Measurements from ENCODE around the gene SLC35A3.
"Not testable (repeated sequence)": the region's sequence is repeated elsewhere in the genome, so short reads cannot be mapped to it uniquely, and the experiment has no call there.

SLC35A3 gene

DNA sequence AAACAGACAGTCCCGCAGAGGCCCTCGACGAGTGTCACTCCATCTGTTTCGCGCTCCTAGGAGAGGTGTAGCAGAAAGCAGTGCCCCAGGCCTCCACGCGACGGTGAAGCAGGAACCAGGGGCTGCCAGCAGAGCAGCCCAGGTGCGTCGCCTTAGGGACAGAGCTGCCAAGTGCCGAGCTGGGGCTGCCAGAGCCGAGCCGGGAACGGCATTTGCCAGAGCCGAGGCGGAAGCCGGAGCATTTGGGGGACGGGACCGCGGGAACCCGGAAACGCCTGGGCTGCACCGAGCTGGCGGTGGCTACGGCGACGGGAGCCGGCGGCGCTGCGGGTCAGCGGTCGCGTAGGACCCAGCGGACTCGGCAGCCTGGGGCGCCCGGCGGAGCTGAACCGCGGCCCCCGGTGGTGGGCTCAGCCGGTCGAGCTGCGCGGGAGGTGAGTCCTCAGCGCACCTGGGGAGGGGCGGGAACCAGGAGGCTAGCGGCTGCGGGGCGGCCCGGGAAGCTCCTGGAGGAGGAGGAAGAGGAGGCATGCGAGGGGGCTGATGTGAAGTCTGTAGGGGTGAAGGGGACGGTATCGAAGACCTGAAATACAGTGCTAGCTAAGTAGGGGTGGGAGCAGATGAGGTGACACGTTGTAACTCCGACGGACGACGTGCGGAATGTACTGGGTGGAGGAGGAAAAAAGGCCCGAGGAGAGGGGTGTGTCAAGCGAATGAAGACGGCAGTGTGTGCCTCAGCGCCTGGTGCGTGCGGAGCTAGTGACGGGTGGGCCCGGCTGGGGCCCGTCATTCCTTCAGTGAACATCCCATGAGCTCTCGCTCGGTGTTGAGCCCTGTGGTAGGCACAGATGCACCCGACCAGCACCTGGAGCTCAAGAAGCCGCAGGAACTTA lies at the start of gene SLC35A3:
Gene SLC35A3 (plus strand): TSS at position 268 of the 893 bp plus-strand sequence. CDS start 23,559 bp downstream, outside the sequence.
- DNase-seq (ENCODE audit: low read depth in 2 of 2), result peak; percentile 79 to 83

DNA sequence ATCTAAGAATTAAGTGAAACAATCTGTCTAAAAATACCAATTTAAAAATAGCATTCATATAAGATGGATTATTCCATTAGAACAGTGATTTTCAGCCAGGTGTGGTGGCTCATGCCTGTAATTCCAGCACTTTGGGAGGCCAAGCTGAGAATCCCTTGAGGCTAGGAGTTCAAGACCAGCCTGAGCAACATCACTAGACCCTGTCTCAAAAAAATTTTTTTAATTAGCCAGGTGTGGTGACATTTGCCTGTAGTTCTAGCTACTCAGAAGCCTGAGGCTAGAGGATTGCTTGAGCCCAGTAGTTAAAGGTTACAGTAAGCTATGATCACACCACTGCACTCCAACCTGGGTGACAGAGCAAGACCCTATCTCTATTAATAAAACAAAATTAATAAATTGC lies 35.0 kb upstream of the SLC35A3 start:
- no peak for DNase-seq (ENCODE audit: low read depth in 2 of 2)

DNA sequence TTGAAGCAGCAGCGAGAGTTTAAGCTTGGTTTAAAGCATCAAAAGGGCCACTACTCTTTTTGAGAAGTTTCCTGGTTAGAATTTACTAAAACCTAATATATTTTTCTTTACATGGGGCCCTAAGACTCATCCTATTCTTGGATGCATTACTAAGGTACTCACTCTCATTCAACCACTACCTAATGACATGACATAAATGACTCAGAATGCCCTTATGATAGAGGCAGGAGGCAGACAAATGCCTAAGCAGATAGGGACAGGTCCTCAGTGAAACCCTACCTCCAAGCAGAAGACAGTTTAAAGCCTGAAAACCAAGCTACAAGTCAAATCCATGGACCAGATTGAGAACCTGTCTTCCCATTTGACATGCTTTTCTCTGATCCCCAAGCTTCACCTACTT lies 34.3 kb upstream of the SLC35A3 start:
- DNase-seq (ENCODE audit: low read depth in 2 of 2), result no peak

DNA sequence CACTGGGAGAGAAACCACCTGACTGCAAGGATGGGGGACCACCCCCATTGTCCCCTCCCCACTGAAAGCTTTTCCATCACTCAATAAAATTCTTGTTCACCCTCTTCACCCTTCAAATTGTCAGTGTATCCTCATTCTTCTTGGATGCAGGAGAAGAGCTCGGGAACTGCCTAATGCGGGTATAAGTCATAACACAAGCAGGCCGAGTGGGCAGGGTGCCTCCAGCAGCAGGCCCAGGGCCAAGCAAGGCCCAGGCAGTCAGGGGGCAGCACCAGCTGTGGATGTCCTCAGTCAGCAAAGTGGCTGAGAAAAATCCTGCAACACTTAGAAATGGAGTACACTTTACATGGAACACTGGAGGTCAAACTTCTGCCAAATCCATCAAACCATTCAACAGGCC lies 33.7 kb upstream of the SLC35A3 start:
- DNase-seq (ENCODE audit: low read depth in 2 of 2), result no peak

DNA sequence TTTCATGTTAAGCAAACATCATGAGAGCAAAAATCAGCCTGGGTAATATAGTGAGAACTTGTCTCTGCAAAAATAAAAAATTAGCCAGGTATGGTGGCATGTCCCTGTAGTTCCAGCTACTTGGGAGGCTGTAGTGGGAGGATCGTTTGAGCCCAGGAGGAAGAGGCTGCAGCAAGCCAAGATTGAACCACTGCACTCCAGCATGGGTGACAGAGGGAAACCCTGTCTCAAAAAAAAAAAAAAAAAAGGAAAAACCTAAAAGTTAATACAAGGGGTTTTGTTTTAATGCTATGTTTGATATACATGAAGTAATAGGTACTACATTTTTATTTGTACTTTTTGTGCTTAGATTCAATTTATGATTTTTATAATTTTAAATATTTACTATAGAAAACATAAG lies 27.1 kb upstream of the SLC35A3 start:
- DNase-seq (ENCODE audit: low read depth in 2 of 2), result no peak

DNA sequence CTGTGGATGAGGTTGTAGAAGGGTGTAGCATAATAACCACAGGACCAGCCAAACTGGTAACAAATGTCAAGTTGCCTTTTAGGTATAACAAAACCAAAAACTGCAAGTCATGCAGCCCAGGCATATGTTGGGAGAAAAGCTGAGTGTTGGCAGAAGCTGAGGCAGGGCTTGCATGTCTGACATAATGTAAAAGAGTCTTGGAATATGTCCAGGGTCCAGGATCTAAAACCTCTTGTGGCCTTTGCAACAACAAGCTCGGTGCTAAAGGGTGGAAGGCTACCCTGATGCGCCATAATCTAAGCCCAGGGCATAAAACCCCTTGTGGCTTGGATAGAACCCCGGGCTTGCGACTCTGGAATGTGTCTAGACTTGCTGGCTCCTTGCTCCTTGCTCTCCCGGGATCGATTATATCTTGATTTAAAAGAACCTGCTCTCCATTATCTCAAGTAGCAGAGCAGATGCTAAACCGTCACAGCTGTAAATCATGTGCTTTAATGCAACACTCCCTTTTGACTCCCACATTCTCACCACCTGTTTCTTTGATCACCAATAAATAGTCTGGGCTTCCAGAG lies 26.5 kb upstream of the SLC35A3 start:
- no peak for DNase-seq (ENCODE audit: low read depth in 2 of 2)

DNA sequence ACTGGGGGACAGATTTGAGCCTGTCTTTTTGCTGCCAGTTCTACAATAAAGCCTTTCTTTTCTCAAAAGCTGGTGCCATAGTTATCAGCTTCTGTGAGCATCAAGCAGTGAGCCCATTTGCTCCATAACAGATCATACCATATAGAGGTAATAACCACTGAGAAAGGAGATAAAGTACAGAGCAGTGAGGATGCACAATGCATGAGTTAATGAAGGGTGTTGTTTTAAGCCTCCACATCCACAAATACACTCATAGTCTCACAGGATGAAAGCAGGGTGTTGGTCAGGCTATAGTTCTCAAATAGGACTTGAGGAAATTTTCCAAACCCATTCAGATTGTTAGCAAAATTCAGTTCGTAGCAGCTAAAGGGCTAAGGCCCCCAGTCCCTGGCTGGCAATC lies 25.6 kb upstream of the SLC35A3 start:
- DNase-seq (ENCODE audit: low read depth in 2 of 2), result no peak

DNA sequence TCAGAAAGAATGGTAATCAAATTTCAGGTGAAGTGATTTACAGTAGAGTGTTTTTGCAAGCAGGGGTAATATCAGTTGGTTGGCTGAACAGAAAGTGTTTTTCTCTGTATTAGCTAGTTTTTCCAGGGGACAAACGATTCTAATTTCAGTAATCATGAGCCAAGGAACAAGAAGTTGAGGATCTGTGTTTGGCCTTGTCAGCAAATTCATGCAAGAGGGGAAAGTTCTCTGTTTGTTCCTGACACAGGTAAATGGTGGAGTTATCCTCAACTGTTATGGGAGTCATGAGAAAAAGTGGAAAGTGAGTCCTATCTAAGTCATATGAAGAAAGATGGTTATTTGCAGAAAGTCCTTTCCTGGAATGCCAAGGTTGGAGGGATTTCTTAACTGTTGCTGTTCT lies 24.6 kb upstream of the SLC35A3 start:
- no peak for DNase-seq (ENCODE audit: low read depth in 2 of 2)

DNA sequence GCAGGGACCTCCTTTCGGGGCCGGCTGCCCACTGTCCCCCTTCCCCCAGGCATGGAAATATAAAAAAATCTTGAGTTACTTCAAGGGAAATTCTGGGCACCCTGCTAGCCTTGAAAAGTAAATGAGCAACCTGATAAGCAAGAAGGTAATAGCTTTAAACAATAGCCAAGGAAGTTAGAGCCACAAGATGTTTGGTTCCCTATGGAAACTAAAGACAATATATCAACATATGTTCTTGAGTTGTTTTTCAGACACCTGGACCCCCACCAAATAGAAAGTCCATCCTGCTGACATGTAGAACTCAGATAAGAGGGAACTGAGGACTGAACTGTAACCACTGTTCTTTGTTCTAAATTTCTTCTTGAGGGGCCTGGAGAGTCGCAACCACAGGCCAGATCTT lies 19.3 kb upstream of the SLC35A3 start:
- DNase-seq (ENCODE audit: low read depth in 2 of 2), result no peak

DNA sequence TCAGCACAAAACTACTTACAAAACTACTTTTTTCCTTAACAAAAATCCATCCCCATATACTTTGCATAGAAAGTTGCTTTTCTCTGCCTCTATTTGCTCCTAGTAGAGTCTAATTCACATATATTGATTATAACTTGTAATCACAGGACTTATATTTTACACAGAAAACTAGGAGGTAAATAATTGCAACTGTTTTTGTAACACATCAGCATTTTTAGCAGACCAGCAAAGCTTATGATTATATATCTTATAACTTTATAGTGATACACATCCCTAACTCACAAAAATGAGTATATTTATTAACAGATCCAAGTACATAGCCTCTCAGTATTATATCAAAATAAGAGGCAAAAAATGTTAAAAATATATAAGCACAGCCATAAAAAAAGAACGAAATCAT lies 17.3 kb upstream of the SLC35A3 start:
- no peak for DNase-seq (ENCODE audit: low read depth in 2 of 2)

DNA sequence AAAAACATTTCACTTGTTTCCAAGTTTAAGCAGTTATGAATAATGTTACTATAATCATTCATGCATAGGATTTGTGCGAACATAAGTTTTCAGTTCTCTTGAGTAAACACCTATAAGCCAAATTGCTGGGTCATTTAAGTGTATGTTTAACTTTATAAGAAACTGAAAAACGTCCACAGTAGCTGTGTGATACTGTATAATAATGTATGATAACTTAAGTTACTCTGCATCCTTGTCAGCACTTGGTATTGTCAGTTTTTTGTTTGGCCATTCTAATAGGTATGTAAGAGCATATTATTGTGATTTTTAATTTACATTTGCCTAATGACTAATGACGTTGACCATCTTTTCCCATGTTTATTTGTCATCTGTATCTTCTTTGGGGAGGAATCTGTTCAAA lies 14.4 kb upstream of the SLC35A3 start:
- no peak for DNase-seq (ENCODE audit: low read depth in 2 of 2)

DNA sequence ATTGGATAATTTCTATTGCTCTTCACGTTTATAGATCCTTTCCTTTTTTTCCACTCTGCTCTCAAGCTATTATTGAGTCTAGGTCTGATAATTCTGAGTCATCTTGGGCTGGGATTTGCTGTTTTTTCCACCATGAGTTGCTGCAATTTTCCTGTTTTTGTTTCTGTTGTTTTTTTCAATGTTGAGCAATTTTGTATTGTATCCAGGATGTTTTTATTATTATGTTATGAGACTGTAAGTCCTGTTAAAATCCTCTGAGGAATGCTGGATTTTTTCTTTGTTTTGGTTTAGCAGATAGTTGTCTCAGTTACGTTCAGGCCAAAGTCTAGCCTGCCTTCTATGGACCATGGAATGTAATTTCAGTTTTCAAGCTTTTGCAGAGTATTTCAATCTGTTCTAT lies 13.0 kb upstream of the SLC35A3 start:
- DNase-seq (ENCODE audit: low read depth in 2 of 2), result no peak

DNA sequence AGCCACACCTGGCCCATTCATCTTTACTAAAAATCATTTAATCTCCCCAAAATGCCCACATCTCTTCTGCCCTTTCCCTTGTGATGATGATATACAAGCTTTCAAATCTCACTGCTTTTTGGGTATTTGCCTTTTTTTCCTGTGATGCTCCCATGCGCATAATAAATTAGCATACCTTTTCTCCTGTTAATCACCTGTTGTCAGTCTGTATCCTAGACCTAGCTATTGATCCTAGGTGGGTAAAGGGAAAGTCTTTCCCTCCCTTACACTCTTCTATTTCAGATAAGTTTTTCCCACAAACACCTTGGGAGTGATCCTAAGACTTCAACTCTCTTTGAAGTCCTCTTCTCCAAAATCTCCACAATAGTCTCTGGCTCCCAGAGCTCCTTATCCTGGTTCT lies 12.0 kb upstream of the SLC35A3 start:
- DNase-seq (ENCODE audit: low read depth in 2 of 2), result no peak

DNA sequence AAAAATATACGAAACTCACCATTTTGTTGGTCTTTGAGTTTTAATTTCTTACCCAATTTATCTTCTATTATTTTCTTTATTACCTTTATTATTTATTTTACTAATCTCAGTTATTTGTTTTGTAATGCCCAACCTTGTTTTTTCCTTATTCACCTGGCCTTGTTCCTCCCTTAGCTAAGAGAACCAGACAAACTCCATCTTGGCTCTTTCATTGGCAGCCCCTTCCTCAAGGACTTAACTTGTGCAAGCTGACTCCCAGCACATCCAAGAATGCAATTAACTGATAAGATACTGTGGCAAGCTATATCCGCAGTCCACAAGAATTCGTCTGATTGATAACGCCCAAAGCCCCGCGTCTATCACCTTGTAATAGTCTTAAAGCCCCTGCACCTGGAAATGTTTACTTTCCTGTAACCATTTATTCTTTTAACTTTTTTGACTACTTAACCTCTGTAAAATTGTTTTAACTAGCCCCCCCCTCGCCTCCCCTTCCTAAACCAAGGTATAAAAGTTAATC lies 10.5 kb upstream of the SLC35A3 start:
- DNase-seq (ENCODE audit: low read depth in 2 of 2), result not testable (repeated sequence)

DNA sequence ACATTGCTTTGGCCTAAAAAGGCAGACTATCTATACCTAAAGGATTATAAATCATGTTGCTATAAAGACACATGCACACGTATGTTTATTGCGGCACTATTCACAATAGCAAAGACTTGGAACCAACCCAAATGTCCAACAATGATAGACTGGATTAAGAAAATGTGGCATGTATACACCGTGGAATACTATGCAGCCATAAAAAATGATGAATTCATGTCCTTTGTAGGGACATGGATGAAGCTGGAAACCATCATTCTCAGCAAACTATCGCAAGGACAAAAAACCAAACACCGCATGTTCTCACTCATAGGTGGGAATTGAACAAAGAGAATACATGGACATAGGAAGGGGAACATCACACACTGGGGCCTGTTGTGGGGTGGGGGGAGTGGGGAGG lies 9.5 kb upstream of the SLC35A3 start:
- DNase-seq (ENCODE audit: low read depth in 2 of 2), result not testable (repeated sequence)

DNA sequence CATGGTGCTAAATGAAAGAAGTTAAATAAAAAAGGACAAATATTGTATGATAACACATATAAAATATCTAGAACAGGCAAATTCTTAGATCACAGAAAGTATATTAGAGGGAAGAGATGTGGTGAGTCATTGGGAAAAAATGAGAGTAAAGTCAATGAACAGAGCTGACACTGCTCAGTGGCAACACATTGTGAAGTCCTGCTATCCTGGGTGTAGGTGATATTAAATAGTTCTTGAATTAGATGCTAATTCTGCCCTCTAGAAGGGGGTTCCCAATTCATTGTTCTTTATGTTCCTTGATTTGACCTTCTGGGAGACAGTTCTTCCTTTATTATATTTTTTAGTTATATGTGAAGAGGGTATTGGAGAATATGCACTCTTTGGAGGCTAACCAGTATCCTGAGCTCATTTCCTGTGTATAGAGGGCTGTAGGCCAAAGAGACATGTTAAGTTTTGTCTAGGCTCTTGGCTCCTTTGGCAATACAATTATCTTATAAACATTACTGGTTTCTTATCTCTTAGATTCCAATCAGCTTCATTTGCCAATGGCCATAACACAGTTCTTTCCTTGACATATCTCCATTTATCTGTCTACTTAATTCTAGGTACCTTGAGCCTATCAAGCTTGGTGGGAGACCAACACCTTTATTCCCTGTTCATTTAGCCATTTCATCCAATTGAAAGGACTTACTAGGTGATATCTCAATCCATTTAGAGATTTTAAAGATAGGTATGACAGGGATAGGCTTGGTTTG lies 6.6 kb upstream of the SLC35A3 start:
- DNase-seq (ENCODE audit: low read depth in 2 of 2), result no peak

DNA sequence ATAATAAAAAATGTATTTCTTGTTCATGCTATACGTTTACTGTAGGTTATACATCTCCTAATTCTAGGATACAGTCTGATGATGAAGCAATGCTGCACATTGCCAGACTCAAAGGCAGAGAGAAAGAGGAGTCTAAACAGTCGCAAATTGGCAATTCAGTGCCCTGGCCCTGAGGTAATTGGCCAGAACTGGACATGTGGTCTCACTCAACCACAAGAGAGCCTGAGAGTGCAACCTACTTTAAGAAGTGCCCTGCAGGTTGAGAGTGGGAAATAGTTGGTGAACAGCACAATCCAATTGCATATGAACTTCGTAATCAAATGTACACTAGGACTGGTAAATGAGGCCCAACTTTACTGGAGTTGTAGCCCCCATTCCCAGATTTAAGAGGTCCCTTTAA lies 5.0 kb upstream of the SLC35A3 start:
- DNase-seq (ENCODE audit: low read depth in 2 of 2), result no peak

DNA sequence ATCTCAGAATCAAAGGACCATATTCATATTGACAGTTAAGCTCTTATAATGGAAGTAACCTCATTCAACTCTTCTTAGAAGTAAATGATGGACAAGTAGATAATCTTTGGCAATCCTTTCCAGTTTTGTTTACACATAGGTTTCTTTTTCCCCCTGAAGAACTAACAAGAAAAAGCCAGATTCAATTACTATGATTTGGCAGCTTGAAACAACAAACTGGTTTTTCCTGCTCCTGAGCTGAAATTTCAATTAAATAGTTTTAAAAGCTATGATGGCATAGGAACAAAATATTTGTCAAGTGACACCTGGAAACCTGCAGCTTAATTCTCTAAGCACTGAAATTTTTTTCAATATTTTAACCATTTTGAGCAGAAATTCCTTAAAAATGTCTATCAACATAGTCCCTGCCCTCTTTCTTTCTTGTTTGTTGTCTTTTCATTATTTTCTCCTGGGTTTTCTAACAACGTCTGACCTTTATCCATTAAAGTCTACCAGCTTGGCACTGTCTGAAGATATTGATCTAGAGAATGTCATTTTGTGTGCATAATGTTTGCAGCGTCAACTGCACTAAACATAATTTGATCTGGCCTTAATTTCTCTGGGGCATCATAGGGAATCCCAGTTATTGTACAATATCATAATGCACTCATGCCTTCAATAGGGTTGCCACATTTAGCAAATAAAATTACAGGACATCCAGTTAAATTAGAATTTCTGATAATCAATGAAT lies 4.0 kb upstream of the SLC35A3 start:
- DNase-seq (ENCODE audit: low read depth in 2 of 2), result no peak

DNA sequence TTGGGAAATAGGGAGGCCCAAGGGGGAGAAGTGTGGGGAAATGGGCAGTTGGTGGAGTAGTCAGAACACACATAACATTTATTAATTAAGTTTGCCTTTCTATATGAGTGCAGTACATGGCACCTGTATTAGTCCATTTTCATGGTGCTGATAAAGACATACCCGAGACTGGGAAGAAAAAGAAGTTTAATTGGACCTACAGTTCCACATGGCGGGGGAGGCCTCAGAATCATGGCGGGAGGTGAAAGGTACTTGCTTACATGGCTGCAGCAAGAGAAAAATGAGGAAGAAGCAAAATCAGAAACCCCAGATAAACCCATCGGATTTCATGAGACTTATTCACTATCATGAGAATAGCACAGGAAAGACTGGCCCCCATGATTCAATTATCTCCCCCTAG lies 1.6 kb upstream of the SLC35A3 start:
- no peak for DNase-seq (ENCODE audit: low read depth in 2 of 2)

DNA sequence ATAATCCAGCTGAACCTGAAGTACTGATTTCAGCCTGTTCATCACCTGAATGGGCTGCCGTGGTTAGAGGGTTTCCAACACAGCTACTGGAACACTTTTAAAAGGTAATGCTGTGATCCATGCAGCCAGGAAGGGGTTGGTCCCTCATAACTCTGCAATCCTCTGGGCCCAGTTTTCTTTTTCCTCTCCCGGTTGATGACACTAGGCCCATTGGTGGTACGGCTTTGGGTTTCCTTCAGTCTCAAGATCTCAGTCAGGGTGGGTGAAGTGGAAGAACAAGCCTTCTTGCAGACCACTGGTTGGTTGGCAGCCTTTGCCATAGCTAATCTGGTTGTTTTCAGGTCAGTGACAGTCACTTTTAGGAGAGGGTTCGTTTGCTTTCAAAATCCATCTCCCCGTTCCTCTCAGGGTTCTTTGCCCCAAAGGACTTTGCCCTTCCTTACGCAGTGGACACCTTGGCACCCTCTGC lies 502 bp upstream of the SLC35A3 start:
- DNase-seq (ENCODE audit: low read depth in 2 of 2), result no peak

DNA sequence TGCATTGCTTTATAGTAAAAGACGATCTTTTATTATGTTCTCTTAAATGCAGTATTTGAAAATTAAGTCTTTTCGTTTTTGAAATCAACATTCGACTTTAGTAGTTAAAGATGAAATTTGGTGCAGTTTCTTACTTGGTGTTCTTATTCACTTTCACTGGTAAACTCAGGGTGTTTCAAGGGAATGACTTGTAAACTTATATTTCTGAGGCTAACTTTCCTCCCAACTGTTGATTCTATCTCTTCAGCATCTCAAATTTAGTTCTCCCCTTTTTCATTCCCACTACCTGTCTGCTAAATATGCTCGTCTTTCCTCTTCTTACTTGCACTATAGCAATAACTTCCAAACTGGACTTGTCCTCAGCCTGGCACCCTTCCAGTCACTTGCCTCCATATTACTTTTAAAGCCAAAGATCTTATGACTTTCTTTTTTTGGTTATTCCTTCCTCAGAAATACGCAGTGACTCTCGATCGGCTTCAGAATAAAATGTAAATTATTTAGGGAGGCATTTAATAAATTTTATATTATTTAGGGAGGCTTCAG lies 988 bp downstream of the SLC35A3 start:
- DNase-seq (ENCODE audit: low read depth in 2 of 2), result no peak
